ENCODE data around the gene CRIM1. TPM values are rescaled to one million over a fixed set of nuclear protein-coding genes. Genes with fewer than 3 reads are reported as not detected.

The CRIM1 gene
- total RNA-seq, 2 experiments from 2014 or later: 3.9 to 5.2 TPM

DNA sequence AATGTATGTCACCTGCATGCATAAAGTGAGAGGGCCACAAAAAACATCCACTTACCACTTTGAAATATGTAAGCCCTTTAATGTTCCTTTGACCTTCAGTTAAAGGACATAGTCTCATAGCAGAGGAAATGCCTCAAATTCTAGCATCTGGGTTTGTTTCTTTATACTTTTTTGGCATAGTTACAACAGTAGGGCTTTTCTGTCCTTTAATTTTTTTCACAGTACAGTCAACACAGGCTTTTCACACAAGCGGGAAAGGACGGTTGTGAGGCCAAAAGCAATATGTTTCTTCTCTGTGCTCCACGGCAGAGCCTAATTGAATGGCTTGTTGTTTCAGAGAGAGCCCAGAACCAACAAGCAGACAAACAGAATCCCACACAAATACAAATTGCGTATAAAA, 57.6 kb downstream of the CRIM1 start:
- ATAC-seq (no peak), DNase-seq (no peak)
- no peaks in the 10 kb centered on the region for H3K36me3 Mint-ChIP-seq (ENCODE audit: low read depth)
- POLR2A ChIA-PET: no interaction called here
- intact Hi-C loops (cut with DNase I, micrococcal nuclease): no loop called here
- no peak overlapping the region for H3K4me3 Mint-ChIP-seq
- H3K27me3 Mint-ChIP-seq: no peaks in the 10 kb centered on the region
- H3K27ac Mint-ChIP-seq: no peak overlapping the region
- no peaks in the 10 kb centered on the region for H3K9me3 Mint-ChIP-seq (ENCODE audit: low read depth)
- CTCF ChIA-PET: no interaction called here
- H3K4me1 Mint-ChIP-seq: no peaks in the 10 kb centered on the region

DNA sequence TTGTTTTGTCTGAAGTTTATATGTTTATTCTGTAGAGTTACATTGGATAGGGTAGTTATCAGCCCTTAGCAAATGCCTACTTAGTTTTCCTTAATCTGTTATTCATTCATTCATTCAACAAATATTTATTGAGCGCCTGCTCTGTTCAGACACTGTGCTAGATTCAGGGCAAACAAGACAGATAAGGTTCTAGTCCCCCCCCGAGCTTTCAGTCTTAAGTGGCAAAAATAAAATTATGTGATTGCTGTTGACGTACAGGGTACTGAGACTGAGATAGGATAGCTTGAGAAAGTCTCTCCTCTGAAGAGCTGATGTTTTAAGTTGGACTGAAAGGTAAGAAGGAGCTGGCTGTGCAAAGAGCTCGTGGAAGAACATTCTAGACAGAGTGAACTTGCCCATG, 58.7 kb downstream of the CRIM1 start:
- no peak for ATAC-seq
- H3K27ac Mint-ChIP-seq: no peak overlapping the region
- H3K27me3 Mint-ChIP-seq: no peaks in the 10 kb centered on the region
- H3K4me3 Mint-ChIP-seq: no peak overlapping the region
- H3K9me3 Mint-ChIP-seq (ENCODE audit: low read depth): no peaks in the 10 kb centered on the region
- DNase-seq: no peak
- intact Hi-C loops (cut with DNase I, micrococcal nuclease): no loop called here
- CTCF ChIA-PET: interaction anchor here (1.1 kb wide), 1 partner anchor 8 kb away, joined by 4 read pairs; no protein-coding TSS in a partner anchor
- no peaks in the 10 kb centered on the region for H3K36me3 Mint-ChIP-seq (ENCODE audit: low read depth)
- POLR2A ChIA-PET: no interaction called here
- no peaks in the 10 kb centered on the region for H3K4me1 Mint-ChIP-seq

DNA sequence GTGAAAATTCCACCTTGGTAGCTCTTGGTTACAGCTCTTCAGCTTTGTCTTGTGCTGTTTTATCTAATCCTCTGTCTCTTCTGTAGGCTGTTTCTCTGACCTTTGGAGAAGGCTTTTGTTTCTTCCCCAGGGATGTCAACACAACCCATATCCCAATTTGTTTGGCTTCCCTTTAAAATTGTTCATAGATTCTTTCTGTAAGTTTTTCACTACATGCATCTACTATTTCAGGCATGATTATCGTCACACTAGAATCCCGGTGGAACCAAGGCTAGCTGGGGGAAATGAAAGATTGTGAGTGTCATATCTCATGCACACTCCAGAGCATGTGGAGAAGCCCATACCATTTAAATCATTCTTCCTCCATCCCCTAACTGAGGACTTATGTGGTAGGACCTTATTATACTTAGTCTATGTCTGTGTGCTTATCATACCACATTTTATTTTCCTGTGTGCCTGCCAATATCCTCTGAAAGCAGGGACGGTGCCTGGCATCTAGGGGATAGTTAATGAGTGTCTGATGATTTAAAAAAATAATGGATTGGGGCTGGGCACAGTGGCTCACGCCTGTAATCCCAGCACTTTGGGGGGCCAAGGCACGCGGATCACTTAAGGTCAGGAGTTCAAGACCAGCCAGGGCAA, 59.9 kb downstream of the CRIM1 start:
- Mint-ChIP-seq H3K4me1 (peaks cover 4% of the 10 kb centered on the region), H3K4me3 (no peak overlapping the region), H3K9me3 (ENCODE audit: low read depth) (no peaks in the 10 kb centered on the region), H3K27ac (no peak overlapping the region), H3K36me3 (ENCODE audit: low read depth) (no peaks in the 10 kb centered on the region), H3K27me3 (no peaks in the 10 kb centered on the region)
- DNase-seq (no peak), ATAC-seq (no peak)
- POLR2A ChIA-PET: no interaction called here
- CTCF ChIA-PET: no interaction called here
- intact Hi-C loops (cut with DNase I, micrococcal nuclease): no loop called here

DNA sequence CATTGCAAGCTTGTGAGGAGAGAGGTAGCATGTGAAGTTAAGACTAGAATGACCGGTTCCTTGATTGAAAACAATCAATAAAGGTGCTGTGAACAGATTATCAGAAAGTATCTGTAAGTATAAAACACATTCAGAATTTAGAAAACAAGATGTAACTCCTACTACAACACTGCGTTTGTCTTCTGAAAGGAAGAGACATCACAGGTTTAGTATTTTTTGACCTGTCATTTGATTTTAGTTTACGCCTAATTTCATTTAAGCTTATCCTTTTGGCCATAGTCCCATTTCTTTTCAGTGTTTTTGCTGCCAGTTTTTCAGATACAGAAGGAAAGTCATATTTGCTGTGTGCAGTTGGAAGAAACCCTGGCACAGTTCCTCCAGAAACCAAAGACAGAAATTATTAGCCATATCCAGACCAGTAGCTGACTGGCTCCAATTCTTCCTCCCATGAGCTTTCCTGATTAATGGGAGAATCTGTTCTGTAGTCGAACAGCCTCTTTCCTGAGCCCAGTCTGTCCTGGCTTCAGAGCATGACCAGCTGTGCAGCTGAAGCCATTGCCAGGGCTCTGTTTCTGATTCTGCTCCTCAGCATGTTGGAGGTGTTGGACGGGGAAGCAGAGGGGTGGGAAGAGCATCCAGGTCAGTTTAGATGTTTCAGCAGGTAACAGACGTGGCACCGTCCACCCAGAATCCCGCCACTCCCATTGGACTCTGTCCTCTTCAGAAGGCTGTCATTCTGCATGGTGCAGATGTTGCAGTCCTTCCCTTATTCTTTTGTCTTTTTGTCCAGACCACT, 61.0 kb downstream of the CRIM1 start:
- DNase-seq (no peak), ATAC-seq (no peak)
- ChIA-PET POLR2A (no interaction called here), CTCF (interaction anchor here (0.9 to 1.1 kb wide), 2 partner anchors 10 to 64 kb away, joined by 3 read pairs; no protein-coding TSS in a partner anchor)
- Mint-ChIP-seq H3K4me3 (no peak overlapping the region), H3K9me3 (ENCODE audit: low read depth) (no peaks in the 10 kb centered on the region), H3K27ac (no peak overlapping the region), H3K27me3 (no peaks in the 10 kb centered on the region), H3K36me3 (ENCODE audit: low read depth) (no peaks in the 10 kb centered on the region), H3K4me1 (peaks cover 4% of the 10 kb centered on the region)
- intact Hi-C loops (cut with DNase I, micrococcal nuclease): no loop called here

DNA sequence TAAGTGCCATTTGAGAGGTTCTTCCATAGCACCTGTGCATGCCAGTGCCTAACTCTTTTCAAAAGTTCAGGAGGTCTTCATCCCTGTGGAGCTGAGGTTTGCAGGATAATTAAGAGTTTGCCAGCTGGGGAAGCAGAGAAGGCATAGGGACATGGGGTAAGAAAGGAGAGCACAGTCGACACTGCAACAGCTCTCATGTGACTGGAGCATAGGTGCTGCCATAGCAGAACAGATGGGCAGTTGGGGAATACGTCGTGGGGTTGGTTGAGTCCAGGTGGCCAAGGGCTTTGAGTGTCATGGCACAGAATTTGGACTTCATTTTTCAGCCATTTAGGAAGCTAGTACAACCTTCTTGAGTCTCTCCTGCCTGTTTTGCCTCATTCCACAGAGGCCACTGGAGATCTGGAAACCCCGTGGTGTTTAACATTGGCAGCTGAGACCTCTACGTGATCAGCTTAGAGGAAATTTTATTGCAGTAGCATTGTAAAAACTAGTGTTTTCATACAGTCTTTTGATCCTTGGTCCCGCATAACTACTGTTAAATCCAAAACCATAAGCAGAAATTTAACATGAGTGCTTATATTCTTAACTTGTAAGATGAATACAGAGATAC, 65.1 kb downstream of the CRIM1 start:
- no peak overlapping the region for H3K4me3 Mint-ChIP-seq
- no peak overlapping the region for H3K27ac Mint-ChIP-seq

DNA sequence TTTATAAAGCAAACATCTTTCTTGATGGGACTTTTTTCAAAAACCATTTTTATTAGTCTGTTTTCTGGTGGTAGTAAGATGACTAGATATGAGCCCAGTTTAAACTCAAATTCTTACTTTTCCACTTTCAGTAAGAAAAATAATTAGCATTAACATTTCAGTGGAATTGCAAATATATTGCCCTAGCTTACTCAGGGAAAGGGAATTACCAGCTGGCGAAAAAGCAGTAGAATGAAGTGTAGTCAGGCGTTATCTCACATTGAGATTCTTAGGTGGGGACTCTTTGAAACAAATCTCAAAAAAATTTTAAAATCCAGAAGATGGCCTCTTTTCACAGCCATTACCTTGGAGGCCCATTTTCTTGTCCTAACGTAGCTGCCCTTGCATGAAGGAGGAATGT, 65.8 kb downstream of the CRIM1 start:
- intact Hi-C loops (cut with DNase I, micrococcal nuclease): no loop called here
- H3K36me3 Mint-ChIP-seq (ENCODE audit: low read depth): no peaks in the 10 kb centered on the region
- no peak for DNase-seq
- no peaks in the 10 kb centered on the region for H3K9me3 Mint-ChIP-seq (ENCODE audit: low read depth)
- POLR2A ChIA-PET: no interaction called here
- H3K4me1 Mint-ChIP-seq: peaks cover 4% of the 10 kb centered on the region
- H3K4me3 Mint-ChIP-seq: no peak overlapping the region
- CTCF ChIA-PET: no interaction called here
- no peaks in the 10 kb centered on the region for H3K27me3 Mint-ChIP-seq
- H3K27ac Mint-ChIP-seq: no peak overlapping the region
- ATAC-seq: no peak

More for the DNA sequence above, 65.1 kb downstream of the CRIM1 start:
- no peaks in the 10 kb centered on the region for H3K27me3 Mint-ChIP-seq
- intact Hi-C loops (cut with DNase I, micrococcal nuclease): no loop called here
- DNase-seq (no peak), ATAC-seq (no peak)
- ChIA-PET CTCF (no interaction called here), POLR2A (no interaction called here)
- H3K36me3 Mint-ChIP-seq (ENCODE audit: low read depth): no peaks in the 10 kb centered on the region
- peaks cover 4% of the 10 kb centered on the region for H3K4me1 Mint-ChIP-seq
- no peaks in the 10 kb centered on the region for H3K9me3 Mint-ChIP-seq (ENCODE audit: low read depth)

DNA sequence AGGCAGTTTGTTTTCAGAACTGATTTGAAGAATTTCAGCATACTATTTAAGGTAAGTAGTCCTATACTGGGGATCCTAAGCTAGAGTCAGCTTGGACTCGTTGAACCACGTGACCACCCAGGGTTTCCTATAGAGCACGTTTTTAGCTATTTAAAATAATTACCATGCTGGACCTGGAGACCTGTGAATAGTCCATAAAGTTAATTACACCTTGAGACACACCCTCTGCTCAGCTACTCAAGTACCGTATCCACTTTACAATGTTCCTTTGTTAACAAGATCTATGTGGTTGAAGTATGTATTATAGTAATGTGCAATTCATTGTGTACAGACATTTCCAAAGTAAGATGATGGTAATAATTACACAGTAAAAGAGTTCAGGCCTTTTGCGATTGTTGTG, 67.6 kb downstream of the CRIM1 start:
- ChIA-PET POLR2A (no interaction called here), CTCF (interaction anchor here (0.7 to 1.0 kb wide), 3 partner anchors 9 to 77 kb away, joined by 3 to 4 read pairs (median 3); no protein-coding TSS in a partner anchor)
- DNase-seq (no peak), ATAC-seq (no peak)
- no peak overlapping the region for H3K4me3 Mint-ChIP-seq
- peaks cover 4% of the 10 kb centered on the region for H3K4me1 Mint-ChIP-seq
- no peaks in the 10 kb centered on the region for H3K27me3 Mint-ChIP-seq
- no peaks in the 10 kb centered on the region for H3K9me3 Mint-ChIP-seq (ENCODE audit: low read depth)
- intact Hi-C loops (cut with DNase I, micrococcal nuclease): no loop called here
- no peaks in the 10 kb centered on the region for H3K36me3 Mint-ChIP-seq (ENCODE audit: low read depth)
- H3K27ac Mint-ChIP-seq: no peak overlapping the region

DNA sequence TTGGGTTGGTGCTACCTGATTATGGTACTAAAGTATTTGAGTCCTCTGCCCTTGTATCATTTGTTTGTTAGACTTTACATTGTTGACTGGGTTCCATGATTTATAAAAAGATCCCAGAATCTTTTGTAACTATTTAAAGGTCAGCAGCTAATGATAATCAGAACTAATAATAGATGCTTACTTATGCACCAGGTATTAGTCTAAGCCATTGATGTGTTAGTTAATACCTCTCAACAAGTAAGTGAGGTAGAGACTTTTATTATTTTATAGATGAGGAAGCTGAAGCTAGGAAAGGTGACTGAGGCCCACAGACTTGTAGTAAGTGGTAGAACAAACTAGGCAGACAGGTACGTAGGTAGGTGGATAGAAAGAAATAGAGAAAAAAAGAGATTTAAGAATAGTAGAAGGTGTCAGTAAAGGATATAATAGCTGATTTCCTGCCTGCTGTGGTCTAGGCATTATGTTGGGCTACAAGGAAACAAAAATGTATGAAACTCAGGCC, 68.1 kb downstream of the CRIM1 start:
- DNase-seq: no peak
- ChIA-PET CTCF (no interaction called here), POLR2A (no interaction called here)

DNA sequence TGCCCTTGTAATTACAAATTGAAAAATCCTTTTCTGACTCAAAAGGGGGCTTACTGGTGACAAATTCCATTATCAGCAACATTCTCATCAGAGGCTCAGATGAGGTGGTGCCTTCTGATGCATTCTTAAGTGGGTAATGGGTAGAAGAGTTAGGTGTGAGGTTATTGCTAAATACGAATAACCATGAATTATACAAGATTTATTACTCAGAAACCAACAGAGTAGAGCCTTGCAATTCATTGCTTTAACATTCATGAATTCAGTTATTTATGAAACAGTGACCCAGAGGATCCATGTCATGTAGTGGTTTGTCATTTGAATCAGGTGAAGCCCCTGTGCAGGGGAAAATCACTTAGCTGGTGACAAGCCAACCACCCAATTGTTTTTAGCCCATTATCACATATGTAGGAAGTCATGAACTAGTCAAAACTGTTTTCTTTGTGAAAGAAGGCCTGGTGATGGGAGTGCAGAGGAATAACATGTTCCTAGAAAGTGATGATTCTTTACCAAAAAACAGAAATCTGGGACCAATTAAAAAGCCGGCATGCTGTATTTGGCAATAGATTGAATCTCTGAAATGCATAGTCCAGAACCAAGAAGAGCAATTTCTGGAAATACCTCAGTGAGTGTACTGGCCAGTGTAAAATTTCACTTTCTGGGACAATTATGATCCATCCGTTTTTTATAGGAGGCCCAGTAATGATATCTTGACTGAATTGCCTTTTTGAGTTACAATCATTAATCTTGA, 70.2 kb downstream of the CRIM1 start:
- H3K4me3 Mint-ChIP-seq: no peak overlapping the region
- no peaks in the 10 kb centered on the region for H3K9me3 Mint-ChIP-seq (ENCODE audit: low read depth)
- H3K27me3 Mint-ChIP-seq: no peaks in the 10 kb centered on the region
- CTCF ChIA-PET: interaction anchor here (1.1 kb wide), 1 partner anchor 9 kb away, joined by 3 read pairs; no protein-coding TSS in a partner anchor
- no peaks in the 10 kb centered on the region for H3K36me3 Mint-ChIP-seq (ENCODE audit: low read depth)
- intact Hi-C loops (cut with DNase I, micrococcal nuclease): no loop called here
- ATAC-seq (no peak), DNase-seq (no peak)
- POLR2A ChIA-PET: no interaction called here
- H3K27ac Mint-ChIP-seq: no peak overlapping the region
- H3K4me1 Mint-ChIP-seq: no peaks in the 10 kb centered on the region

More for the DNA sequence above, 68.1 kb downstream of the CRIM1 start:
- peaks cover 4% of the 10 kb centered on the region for H3K4me1 Mint-ChIP-seq
- no peaks in the 10 kb centered on the region for H3K27me3 Mint-ChIP-seq
- no peak overlapping the region for H3K27ac Mint-ChIP-seq
- no peaks in the 10 kb centered on the region for H3K9me3 Mint-ChIP-seq (ENCODE audit: low read depth)
- no peak for ATAC-seq
- intact Hi-C loops (cut with DNase I, micrococcal nuclease): no loop called here
- no peak overlapping the region for H3K4me3 Mint-ChIP-seq
- no peaks in the 10 kb centered on the region for H3K36me3 Mint-ChIP-seq (ENCODE audit: low read depth)

DNA sequence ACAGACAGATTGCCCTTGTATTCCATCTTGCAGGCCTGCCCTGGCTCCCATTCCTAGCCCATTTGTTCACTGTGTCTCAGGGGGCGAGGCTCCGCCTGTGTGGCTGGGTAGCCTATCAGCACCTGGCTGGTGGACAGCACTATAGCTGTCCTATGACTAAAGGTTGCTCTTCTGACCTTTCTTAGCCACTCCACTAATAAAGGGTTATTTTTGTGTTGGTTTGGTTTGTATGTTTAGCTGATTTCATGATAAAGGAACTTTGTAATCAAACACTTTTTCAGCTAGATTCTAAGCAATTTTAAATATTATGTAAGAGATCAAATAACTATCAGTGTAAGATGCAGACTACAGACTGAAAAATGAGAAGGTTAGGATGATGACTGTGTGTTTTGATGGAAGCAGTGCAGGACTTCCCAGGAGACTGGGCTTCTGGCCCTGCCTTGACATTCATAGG, 72.2 kb downstream of the CRIM1 start:
- intact Hi-C loops (cut with DNase I, micrococcal nuclease): no loop called here
- CTCF ChIA-PET: no interaction called here
- no peak for ATAC-seq

DNA sequence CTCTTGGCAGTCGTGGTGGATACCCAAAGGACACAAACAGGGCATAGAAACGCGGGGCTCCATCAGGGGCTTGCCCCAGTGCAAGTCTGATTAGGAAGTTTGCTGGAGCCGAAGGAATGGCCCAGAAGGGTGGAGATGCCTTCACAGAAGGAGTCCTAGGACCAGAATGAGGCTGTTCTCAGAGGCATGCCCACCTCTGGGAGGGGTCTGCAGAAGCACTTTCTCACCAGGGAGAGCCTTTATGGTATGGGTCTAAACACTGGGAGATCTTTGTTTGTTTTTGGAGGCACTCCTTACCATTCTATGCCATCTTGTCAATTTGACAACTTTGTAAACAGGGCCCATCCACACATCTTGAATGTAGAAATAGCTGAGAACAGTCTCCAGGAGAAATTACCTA, 75.0 kb downstream of the CRIM1 start:
- H3K4me1 Mint-ChIP-seq: no peaks in the 10 kb centered on the region
- no peaks in the 10 kb centered on the region for H3K9me3 Mint-ChIP-seq (ENCODE audit: low read depth)
- H3K4me3 Mint-ChIP-seq: no peak overlapping the region
- DNase-seq (no peak), ATAC-seq (no peak)
- no peak overlapping the region for H3K27ac Mint-ChIP-seq
- H3K27me3 Mint-ChIP-seq: no peaks in the 10 kb centered on the region
- CTCF ChIA-PET: no interaction called here
- POLR2A ChIA-PET: no interaction called here
- intact Hi-C loops (cut with DNase I, micrococcal nuclease): no loop called here
- no peaks in the 10 kb centered on the region for H3K36me3 Mint-ChIP-seq (ENCODE audit: low read depth)

More for the DNA sequence above, 72.2 kb downstream of the CRIM1 start:
- Mint-ChIP-seq H3K4me3 (no peak overlapping the region), H3K9me3 (ENCODE audit: low read depth) (no peaks in the 10 kb centered on the region), H3K27ac (no peak overlapping the region), H3K4me1 (no peaks in the 10 kb centered on the region), H3K36me3 (ENCODE audit: low read depth) (no peaks in the 10 kb centered on the region), H3K27me3 (no peaks in the 10 kb centered on the region)
- POLR2A ChIA-PET: no interaction called here
- no peak for DNase-seq

Data from activated CD4-positive, alpha-beta T cell treated with anti-CD3 and anti-CD28 coated beads for 36 hours (primary cell).